Mesothelial cell of epicardium (in vitro differentiated cells): ENCODE results near the gene HS6ST2. TPM values are rescaled to one million over a fixed set of nuclear protein-coding genes. Genes with fewer than 3 reads are reported as not detected.

Source experiments
- DNase-seq, 2 experiments: peaks; one replicate each; pipeline ENCODE4 v3.0.0; 2021; ENCODE audit warnings: low spot score in 2 of 2; ENCODE audit not compliant: unreplicated experiment in 2 of 2
- H3K27ac Mint-ChIP-seq: 2 replicates; pipeline ENCODE4 v1.8.0; 2021; ENCODE audit warnings: mixed read lengths
- H3K27me3 Mint-ChIP-seq: 2 replicates; pipeline ENCODE4 v1.8.0; 2021; ENCODE audit warnings: low read depth, mixed read lengths
- H3K36me3 Mint-ChIP-seq: 2 replicates; pipeline ENCODE4 v1.8.0; 2021; ENCODE audit warnings: mixed read lengths
- H3K4me1 Mint-ChIP-seq: 2 replicates; pipeline ENCODE4 v1.8.0; 2021; ENCODE audit warnings: mixed read lengths
- H3K4me3 Mint-ChIP-seq: 2 replicates; pipeline ENCODE4 v1.8.0; 2021; ENCODE audit warnings: mild to moderate bottlenecking, moderate library complexity, mixed read lengths
- H3K9me3 Mint-ChIP-seq: 2 replicates; pipeline ENCODE4 v1.8.0; 2021; ENCODE audit warnings: mixed read lengths
- total RNA-seq: library from RNA; stranded (reverse); gene quantifications from 3 replicates; pipeline ENCODE4 v1.2.1, GENCODE V29; 2021
- TF ChIP-seq, protein P1 (sequence below): fragments of 200-600 bp; sonication (generic); IDR thresholded peaks from one replicate; pipeline ENCODE4 v1.5.0; 2021; ENCODE audit warnings: antibody characterized with exemption; ENCODE audit not compliant: unreplicated experiment

Gene HS6ST2
- total RNA-seq, 1 donor from 2014 or later: 20.2 TPM

DNA sequence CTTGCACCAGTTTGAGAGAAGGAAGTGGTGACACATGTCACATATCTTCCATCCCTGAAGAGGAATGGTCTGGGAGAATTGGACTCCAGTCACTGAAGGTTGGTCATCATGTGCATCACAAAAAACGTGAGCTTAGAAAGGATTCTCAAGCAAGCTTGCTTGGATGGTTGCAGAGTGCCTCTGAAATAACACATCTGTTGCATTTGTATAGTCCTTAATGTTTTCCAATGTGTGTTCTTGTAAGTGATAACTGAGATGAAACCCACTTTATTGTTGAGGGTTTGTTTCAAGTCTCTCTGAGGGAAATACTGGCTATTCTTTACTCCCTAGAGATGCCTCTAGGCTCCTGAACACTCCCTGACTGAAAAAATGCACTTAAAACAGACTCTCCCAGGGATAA lies 285.1 kb downstream of the HS6ST2 start:
- peak overlapping the region; percentile 43 for H3K27ac Mint-ChIP-seq
- H3K4me1 Mint-ChIP-seq: peaks cover 59% of the 10 kb centered on the region
- H3K27me3 Mint-ChIP-seq: no peaks in the 10 kb centered on the region
- no peak for DNase-seq
- no peak overlapping the region for H3K4me3 Mint-ChIP-seq
- H3K9me3 Mint-ChIP-seq: no peaks in the 10 kb centered on the region
- TF ChIP-seq, protein P1, sequence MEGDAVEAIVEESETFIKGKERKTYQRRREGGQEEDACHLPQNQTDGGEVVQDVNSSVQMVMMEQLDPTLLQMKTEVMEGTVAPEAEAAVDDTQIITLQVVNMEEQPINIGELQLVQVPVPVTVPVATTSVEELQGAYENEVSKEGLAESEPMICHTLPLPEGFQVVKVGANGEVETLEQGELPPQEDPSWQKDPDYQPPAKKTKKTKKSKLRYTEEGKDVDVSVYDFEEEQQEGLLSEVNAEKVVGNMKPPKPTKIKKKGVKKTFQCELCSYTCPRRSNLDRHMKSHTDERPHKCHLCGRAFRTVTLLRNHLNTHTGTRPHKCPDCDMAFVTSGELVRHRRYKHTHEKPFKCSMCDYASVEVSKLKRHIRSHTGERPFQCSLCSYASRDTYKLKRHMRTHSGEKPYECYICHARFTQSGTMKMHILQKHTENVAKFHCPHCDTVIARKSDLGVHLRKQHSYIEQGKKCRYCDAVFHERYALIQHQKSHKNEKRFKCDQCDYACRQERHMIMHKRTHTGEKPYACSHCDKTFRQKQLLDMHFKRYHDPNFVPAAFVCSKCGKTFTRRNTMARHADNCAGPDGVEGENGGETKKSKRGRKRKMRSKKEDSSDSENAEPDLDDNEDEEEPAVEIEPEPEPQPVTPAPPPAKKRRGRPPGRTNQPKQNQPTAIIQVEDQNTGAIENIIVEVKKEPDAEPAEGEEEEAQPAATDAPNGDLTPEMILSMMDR: no peak
- no peaks in the 10 kb centered on the region for H3K36me3 Mint-ChIP-seq

DNA sequence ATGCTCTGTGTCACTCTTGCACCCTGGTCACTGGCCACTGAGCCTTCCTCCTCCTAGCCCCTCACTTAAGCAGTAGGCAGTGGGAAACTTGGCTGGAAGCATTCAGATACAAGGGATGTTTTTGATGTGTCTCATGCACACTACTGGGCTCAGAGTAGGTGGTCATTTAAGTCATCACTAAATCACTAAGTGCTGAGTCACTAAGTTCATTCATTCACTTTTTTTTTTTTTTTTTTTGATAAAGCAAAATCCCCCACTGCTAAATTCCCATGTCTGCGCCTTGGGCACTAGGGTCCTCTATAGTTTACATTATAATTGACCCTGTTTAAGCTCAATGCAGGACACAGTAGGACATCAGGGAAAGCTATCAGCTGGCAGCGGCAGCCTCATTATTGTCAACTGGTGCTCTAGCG lies 287.2 kb downstream of the HS6ST2 start:
- Mint-ChIP-seq H3K4me3 (no peak overlapping the region), H3K9me3 (no peaks in the 10 kb centered on the region), H3K27ac (peak overlapping the region; percentile 51), H3K27me3 (no peaks in the 10 kb centered on the region), H3K36me3 (no peaks in the 10 kb centered on the region), H3K4me1 (peaks cover 71% of the 10 kb centered on the region)
- TF ChIP-seq, protein P1: no peak
- DNase-seq: no peak

DNA sequence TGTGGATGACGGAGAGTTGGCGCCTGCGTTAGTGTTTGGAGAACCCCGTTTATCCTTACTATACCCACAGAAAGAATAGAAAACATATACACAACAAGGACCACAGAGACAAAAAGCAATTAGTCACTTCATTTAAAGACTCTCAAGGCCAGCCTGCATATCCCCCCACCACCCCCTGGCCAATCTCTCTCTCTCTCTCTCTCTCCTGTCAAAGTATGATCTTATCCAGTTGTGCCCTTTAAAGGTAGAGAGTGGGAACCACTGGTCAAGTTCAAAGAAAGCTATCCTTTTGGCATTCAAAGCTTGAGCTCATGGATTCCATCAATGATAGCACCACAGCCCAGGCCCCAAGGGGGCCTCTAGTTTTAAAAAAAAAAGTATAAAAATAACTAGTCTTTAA lies 289.3 kb downstream of the HS6ST2 start:
- no peaks in the 10 kb centered on the region for H3K27me3 Mint-ChIP-seq
- H3K4me1 Mint-ChIP-seq: peaks cover 68% of the 10 kb centered on the region
- no peak overlapping the region for H3K4me3 Mint-ChIP-seq
- H3K9me3 Mint-ChIP-seq: peaks cover 4% of the 10 kb centered on the region
- peak overlapping the region; percentile 31 for H3K27ac Mint-ChIP-seq
- DNase-seq: no peak
- H3K36me3 Mint-ChIP-seq: no peaks in the 10 kb centered on the region
- TF ChIP-seq, protein P1: no peak

DNA sequence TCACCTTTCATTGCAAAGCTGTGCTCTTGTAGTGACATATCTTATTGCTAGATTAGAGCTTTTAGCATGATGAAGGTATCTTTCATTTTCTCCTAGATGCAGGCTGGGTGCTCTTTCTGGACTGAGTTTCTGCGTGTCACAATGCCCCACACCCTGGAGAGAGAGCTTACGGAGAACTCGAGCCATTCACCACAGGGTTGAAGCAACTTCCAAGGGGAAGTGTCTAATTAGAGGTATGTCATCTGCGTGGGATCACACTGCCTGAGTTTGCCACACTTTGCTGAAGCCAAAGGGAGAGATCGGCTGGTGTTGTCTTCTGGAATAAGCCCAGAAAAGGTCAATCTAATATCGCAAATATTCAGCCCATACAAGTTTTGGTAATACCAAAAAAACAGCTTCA lies 290.3 kb downstream of the HS6ST2 start:
- TF ChIP-seq, protein P1: no peak
- no peak for DNase-seq
- H3K9me3 Mint-ChIP-seq: peaks cover 4% of the 10 kb centered on the region
- H3K4me3 Mint-ChIP-seq: no peak overlapping the region
- H3K27me3 Mint-ChIP-seq: no peaks in the 10 kb centered on the region
- no peaks in the 10 kb centered on the region for H3K36me3 Mint-ChIP-seq
- H3K4me1 Mint-ChIP-seq: peaks cover 58% of the 10 kb centered on the region
- H3K27ac Mint-ChIP-seq: no peak overlapping the region

DNA sequence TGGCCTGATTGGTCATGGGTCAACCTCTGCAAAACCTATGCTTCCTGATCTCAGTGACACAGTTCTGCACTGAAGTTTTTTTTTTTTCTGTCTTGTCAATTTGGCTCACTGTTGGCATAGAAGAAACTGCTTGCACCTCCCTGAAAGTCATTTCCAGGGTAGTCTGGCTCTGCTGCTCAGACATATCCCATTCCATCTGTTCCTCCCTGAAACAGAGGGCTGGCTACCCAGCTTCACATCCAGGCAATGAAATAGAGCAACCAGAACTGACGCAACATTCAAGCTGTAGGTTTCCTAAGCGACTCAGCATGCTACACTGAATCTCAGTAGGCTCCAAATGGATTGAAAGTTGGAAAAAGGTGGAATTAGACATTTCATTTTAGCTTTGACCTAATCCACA lies 292.8 kb downstream of the HS6ST2 start:
- no peak for DNase-seq
- no peak overlapping the region for H3K4me3 Mint-ChIP-seq
- H3K27ac Mint-ChIP-seq: no peak overlapping the region
- H3K9me3 Mint-ChIP-seq: peaks cover 4% of the 10 kb centered on the region
- peaks cover 36% of the 10 kb centered on the region for H3K4me1 Mint-ChIP-seq
- TF ChIP-seq, protein P1: no peak
- H3K36me3 Mint-ChIP-seq: no peaks in the 10 kb centered on the region
- H3K27me3 Mint-ChIP-seq: no peaks in the 10 kb centered on the region

DNA sequence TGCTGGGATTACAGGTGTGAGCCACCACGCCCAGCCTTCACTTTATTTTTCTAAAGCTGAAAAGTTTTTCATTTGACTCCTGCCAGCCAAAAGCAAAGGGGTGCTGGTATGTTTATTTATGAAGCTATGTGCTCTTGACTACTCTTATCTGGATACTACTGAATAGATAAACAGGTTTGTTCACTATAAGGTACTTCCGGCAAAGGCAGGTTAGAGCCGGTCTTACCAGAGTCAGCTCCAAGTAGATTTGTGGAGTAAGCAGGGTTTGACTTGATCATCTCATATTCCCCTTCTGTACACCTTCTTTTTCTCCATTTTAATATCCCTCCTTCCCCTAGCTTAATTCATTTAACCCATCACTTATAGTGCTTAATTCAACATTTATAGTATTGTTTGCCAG lies 294.2 kb downstream of the HS6ST2 start:
- DNase-seq: no peak
- H3K27me3 Mint-ChIP-seq: no peaks in the 10 kb centered on the region
- H3K4me1 Mint-ChIP-seq: peaks cover 25% of the 10 kb centered on the region
- H3K36me3 Mint-ChIP-seq: no peaks in the 10 kb centered on the region
- H3K9me3 Mint-ChIP-seq: peaks cover 4% of the 10 kb centered on the region
- TF ChIP-seq, protein P1: no peak
- H3K4me3 Mint-ChIP-seq: no peak overlapping the region
- H3K27ac Mint-ChIP-seq: no peak overlapping the region
